ENCODE data around the gene COG4.
A peak's percentile ranks its signal among the peaks of the same experiment; 100 is the strongest.
"Not testable (repeated sequence)": the region's sequence is repeated elsewhere in the genome, so short reads cannot be mapped to it uniquely, and the experiment has no call there.

The COG4 gene

DNA sequence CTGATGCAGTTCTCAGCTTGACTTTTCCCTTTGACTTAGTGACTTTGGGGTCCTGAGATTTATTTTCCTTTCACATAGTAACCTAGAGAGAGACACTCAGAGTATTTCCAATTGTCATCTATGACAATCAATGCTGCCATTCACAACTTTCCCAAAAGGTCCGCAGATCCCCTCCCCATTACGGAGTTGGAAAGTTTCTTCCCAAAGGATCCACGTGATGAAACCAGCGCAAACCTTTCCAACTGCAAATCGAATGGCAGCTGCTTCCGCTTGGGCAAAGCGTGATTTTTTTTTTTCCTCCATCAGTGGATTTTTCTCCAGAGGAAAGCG, 69.5 kb downstream of the COG4 start:
- DNase-seq: no peak

DNA sequence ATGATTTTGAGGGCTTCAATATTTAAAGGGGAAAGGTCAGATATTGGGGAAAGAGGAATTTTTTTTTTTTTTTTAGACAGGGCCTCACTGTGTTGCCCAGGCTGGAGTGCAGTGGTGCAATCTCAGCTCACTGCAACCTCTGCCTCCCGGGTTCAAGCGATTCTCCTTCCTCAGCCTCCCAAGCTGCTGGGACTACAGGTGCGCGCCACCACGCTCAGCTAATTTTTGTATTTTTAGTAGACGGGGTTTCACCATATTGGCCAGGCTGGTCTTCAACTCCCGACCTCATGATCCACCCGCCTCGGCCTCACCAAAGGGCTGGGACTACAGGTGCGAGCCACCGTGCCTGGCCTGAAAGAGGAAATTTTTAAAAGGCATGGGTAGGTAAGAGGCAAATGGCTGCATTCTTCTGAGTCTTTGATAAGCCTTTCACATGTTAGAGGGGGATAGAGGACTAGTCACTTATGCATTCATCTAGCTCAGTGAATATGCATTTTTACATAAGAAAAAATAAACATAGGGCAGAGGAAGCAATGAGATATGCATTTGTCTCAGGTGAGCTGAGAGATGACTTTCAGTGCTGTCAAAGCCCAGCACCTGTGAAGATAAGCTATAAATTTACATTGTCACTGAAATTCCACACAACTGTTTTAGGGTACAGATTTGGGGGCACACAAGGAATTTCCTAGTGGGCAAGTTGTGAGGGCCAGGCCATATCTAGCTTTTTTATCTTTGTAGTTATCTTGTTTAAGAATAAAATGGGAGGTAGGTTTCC, 70.0 kb downstream of the COG4 start:
- no peak for DNase-seq

DNA sequence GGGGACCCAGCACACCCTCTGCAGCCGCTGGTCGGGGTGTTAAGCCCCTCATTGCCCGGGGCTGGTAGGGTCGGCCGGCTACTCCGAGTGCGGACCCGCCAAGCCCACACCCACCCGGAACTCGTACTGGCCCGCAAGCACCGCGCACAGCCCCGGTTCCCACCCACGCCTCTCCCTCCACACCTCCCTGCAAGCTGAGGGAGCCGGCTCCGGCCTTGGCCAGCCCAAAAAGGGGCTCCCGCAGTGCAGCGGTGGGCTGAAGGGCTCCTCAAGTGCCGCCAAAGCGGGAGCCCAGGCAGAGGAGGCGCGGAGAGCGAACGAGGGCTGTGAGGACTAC, 72.4 kb downstream of the COG4 start:
- DNase-seq: not testable (repeated sequence)

DNA sequence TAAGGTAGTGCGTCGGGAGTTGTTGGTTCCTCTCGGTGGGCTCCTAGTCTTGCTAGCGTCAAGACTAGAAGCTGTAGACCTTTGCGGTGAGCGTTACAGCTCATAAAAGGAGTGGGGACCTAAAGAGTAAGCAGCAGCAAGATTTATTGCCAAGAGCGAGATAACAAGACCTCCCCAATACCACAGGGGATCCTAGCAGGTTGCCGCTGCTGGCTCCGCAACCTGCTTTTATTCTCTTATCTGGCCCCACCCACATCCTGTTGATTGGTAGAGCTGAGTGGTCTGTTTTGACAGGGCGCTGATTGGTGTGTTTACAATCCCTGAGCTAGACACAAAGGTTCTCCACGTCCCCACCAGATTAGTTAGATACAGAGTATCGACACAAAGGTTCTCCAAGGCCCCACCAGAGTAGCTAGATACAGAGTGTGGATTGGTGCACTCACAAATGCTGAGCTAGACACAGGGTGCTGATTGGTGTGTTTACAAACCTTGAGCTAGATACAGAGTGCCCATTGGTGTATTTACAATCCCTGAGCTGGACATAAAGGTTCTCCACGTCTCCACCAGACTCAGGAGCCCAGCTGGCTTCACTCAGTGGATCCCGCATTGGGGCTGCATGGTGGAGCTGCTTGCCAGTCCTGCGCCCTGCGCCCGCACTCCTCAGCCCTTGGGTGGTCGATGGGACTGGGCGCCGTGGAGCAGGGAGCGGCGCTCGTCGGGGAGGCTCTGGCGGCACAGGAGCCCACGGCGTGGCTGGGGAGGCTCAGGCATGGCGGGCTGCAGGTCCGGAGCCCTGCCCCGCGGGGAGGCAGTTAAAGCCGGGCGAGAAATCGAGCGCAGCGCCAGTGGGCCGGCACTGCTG, 73.0 kb downstream of the COG4 start:
- not testable (repeated sequence) for DNase-seq

DNA sequence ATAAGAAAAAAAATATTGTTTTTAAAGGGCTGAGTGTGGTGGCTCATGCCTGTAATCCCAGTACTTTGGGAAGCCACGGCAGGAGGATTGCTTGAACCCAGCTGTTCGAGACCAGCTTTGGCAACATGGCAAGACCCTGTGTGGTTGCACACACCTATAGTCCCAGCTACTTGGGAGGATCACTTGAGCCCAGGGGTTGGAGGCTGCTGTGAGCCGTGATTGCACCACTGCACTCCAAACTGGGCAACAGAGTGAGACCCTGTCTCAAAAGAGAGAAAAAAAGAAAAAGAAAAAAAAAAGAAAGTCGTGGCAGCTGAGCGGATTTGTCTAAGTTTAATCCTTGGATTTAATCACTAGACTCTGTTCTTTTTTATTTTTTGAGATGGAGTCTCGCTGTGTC, 75.3 kb downstream of the COG4 start:
- DNase-seq: no peak

DNA sequence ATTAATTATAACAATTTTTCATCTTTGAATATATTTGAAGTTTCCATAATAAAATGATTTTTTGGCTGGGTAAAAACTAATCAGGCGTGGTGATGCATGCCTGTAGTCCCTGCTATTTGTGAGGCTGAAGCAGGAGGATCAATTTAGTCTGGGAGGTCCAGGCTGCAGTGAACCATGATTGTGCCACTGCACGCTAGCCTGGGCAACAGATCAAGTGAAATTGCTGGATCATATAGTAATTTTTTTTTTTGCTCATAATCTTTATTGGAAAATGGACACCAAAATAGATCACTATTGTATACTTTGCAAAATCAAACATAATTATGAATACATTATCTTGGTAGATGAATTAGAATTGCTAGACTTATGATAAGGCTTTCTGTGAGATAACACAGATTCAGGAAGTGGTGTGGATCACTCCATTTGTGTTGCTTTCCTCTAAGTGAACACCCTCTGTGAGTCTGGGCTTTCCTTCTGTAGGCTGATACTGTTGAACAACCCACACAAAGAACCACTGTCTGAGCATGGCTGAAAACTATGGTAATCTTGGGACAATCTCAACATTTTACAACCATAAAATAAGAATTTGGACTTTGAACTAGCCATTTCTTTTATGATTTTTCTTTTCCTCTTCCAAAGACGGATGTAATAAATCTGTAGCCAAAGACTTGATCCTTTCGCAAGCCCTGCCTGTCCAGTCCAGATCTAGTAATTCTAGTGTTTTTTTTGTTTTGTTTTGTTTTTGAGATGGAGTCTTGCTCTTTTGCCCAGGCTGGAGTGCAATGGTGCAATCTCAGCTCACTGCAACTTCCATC, 78.9 kb downstream of the COG4 start:
- DNase-seq: no peak

DNA sequence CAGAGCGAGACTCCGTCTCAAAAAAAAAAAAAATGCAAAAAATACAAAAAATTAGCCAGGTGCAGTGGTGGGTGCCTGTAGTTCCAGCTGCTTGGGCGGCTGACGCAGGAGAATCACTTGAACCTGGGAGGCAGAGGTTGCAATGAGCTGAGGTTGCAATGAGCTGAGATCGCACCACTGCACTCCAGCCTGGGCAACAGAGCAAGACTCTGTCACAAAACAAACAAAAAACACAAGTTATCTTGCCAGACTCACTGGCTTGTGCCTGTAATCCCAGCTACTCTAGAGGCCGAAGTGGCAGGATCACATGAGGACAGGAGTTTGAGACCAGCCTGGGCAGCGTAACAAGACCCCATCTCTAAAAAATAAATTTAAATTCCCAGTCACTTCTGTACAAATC, 81.0 kb downstream of the COG4 start:
- no peak for DNase-seq

DNA sequence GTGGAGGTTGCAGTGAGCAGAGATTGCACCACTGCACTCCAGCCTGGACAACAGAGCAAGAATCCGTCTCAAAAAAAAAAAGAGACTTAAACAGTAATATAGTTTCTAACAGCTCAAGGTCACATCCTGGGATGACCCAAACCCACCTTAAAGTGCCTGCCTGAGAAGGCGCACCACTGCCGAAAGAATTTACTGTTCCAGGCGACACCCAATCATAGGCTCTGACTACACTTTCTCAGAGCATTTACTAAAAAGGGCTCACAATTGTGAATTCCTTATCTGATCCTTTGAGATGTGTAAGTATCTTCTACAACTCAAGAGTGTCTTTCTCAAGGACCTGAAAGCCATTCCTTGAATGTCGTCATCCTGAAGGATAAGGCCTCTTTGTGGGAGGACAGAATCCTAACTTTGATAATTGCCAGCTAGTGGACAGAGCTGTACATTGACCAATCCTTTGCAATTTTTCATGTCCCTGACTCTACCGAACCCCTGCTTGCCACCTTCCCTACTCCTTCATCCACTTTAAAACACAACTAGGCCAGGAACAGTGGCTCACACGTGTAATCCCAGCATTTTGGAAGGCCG, 81.9 kb downstream of the COG4 start:
- DNase-seq: no peak

DNA sequence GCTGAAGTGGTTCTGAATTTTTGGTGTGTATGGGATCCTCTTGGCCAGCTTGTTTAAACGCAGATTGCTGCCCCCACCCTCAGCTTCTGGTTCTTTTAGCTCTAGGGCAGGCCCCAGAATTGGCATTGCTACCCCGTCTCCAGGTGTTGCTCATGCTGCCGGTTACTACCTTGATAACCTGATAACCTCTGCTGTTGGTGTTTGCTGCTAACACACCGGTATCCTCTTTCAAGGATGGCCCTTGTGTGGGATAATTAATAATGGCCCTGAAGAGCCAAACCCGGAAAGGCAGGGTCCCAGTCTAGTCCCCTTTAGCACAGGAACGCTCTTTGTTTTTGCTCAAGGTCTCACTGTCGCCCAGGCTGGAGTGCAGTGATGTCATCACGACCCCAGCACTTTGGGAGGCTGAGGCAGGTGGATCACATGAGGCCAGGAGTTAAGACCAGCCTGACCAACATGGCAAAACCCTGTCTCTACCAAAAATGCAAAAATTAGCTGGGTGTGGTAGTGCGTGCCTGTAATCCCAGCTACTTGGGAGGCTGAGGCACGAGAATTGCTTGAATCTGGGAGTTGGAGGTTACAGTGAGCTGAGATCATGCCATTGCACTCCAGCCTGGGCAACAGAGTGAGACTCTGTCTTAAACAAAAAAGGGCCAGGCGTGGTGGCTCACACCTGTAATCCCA, 83.2 kb downstream of the COG4 start:
- DNase-seq: no peak

DNA sequence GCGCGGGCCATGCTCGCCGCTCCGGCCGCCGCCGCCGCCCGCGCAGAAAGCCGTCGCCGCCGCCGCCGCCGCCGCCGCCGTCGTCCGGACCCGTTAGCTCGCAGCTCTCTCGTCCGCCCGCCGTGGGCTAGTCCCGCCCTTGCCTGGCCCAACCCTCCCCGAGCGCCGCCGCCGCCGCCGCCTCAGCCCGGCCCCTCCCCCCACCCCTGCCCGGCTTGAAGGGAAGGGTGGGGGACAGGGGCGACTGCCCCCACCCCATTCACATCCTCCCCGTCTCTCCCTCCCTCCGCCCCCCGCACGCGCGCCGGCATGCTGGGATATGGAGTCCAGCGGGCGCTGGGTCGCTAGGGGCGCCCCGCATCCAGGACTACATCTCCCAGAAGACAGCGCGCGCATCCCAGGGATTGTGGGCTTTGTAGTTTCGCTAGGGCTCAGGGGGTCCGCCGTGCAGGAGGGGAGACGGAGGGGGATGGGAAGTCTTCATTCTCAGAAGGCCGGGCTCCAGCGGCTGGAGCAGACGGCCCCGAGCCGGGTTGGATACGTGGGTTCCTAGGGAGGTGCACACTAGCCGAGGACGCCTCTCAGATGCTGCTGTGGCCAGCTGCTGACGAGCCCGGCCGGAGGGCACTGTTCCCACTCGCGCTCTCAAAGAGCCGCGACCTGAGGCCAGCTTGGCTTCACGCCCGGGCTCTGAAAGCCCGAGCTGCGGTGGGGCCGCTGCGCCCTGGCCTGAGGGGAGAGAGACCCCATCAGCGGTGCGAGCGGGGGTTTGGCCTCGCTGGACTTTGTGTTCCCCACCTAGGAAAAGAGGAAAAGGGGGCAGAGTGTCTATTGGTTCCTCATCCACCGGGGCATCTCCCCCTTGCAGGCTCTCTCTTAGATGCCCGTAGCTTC, 84.1 kb downstream of the COG4 start, which contains the start of gene ST3GAL2:
TSS of gene ST3GAL2 (minus strand) at position 132 of the 894 bp plus-strand sequence. CDS start 40,570 bp downstream, outside the sequence.
- DNase-seq: peak; percentile 74 to 95 (median 87)

DNA sequence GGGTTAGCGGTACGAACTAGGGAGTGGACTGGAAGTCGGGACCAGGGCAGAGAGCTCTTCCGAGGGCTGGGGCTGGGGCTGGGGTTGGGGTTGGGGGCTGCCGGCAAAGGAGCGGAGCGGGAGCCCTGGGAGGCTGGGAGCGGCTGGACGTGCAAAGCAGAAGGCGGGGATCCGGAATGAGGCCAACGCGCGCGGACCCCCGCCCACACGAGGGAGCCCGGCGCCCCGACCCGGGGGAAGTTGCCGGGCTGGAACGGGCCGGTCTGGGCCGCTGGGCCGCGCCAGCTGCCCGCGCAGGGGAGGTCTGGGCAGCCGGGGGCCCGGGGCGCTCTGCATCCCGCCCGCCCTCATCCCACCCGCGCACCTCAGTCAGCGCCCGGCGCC, 84.8 kb downstream of the COG4 start:
- DNase-seq: no peak

DNA sequence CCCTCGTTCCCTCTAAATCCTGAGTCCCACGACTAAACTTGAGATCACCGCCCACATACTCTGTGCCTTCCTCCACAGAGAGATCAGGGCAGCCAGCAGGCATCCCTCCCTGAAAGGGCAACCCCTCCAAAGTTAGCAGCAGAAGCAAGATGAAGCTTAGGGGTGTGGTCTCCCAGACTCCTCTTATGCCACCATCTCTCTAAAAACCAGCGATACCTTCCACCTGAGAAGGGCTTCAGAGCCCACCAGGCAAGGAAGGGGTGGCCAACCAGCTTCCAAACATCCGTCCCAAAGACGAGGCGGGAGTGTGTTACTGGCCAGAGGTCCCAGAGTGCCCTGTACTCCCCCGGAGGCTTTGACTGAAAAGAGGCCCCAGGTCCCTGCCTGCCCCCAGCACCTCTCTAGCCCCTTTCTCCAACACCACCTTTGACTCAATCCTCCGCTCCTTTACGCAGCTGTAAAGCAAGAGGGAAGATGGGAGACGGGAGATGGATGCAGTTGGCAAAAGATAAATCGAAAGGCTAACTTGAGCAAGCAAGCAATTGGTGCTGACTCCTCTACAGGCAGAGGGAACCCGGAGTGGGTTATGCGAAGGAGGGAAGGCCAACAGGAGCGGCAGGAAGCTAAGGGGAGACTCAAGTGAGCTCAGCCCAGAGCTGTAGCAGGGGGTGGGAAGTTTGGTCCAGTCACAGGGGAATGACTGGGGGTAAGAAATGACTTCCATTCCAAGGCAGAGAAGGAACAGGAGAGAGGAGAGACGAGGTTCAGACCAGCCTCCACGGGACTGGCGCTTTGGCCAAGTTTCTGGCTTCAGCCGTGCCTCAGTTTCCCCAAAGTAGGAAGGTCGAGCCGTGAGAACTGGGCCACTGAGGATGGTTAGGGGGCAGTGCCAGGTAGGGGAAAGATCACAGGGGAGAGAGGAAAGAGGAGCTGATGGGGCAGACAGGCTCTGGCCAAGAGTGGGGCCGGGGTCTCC, 85.5 kb downstream of the COG4 start:
- DNase-seq: no peak

DNA sequence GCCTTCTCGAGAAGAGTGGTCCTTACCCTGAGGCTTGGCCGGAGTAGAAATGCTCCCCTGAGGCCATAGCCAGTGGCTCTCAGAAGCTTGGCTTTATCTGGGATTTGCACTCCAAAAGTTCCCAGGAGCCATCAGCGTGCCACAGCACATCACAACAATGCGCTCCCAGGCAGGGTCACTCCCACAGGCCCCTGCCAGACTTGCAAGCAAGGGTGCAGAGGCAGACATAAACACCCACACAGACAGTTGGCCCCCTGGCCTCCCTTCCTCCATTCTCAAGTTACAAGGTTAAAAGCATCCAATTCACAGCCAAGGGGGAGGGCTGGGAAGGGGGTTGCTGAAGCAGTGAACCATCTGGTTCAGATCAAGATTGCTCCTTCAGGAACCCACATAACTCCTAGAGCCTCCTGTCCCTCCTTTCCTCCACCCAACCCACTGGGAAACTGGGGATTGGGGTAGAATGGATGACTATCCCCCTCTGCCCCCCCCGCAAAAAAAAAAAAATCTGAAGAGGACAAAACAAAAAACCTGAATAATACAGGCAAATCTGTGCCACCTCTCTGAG, 86.3 kb downstream of the COG4 start:
- DNase-seq: no peak

DNA sequence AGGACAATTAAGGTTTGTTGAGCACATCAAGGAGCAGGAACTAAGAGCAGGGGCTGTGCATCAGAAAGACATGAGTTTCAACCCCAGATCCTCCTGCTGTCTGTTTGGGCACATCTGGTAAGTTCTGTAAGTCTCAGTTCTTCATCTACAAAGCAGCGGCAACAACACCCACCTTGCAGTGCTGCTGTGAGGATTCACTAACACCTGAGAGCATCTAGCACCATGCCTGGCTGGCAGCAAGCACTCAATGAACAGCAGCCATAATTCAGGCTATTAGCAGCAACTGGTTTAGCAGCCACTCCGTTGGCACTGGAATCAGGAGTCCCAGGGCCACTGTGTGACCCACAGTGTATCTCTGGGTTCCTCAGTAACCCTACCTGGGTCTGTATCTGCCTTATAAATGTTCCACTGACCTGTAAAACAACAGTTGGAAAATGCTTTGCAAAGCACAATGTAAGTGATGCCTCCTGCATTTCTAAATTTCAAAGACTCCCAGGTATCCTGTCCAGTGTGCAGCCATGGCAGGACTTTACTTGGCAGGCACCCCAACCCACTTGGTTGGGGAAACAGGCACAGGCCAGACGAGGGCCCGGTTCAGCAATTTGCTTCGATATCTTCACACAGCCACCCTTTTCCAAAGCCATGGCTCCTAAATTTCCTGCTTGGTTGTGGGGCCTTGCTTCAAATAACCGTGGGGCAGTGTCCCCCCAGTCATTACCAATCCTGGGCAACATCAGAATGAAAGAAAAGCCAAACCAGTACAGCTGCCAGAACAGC, 88.7 kb downstream of the COG4 start:
- DNase-seq: no peak

DNA sequence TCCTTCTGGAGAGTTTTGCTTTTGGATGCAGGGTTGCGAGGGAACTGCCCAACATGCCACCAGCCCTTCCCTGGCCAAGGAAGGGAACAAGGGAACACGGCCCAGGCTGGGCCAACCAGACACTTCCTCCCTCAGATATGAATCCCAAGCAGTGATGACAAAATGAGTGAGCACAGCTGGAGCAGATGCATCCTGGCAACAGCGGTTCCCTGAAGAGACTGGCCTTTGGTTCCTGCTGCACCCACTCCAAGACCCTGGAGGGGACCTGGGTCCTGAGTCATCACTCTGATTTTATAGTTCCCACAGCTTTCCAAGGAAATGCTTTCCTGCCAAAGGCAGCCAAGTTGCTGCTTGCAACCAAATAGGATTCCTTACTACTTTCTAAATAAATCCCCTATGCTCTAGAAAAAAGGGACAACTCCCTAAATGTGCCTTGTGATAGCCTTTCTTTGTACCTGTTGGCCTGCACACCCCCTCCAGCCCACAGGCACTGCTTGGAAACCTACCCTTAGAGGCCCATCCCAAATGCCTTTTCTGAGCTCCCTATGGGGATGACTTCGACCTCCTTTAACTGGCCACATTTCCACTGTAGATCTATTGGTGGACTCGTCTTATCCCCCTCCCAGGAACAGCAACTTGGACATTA, 89.8 kb downstream of the COG4 start:
- DNase-seq: no peak

DNA sequence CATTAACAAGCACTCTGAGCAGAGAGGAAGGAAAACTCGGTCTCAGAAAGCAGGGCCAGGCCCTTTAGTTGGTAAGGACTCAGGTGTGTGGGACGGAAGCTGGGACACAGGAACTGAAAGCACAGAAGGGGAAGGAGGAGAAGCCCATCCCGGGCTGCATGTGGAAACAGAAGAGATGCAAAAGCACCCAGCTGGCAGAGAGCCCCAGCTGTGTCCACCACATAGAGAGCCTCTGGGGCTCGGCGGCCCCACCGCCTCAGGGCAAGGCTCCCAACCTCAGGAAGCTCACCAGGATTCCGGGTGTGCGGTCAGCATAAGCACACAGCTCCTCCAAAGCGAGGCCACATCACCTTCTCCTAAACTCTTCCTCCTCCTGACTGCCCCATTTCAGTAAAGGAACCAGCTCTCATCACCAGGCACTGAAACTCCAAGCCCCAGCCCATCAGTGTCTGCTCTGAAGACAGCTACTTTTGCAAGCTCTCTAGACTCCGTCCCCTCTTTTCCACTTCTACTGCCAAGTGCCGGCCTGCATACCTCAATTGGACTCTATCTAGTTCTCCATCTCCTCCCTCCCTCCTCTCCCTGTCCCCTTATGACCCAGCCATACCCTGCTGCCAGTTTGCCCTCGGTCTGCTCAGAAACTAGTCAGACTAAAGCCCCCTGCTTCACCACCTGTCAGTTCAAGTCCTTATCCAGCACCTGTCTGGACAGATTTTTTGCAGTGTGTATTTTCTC, 90.5 kb downstream of the COG4 start:
- no peak for DNase-seq

DNA sequence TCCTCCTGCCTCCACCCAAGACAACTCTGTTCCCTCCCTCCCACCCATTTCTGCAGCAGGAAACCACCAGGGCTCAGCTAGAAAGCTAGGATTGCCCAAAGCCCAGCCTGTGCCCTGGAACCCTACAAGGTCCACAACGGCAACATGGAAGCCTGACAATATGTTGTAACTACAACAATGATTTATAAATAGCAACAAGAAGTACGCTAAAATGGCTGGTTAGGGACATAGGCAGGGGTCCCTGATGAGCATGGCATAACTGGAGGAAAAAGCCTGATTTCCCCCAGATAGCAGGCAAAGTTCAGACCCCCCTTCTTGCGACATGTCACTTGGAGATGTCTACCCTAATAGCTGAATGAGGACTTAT, 91.0 kb downstream of the COG4 start:
- DNase-seq: no peak
